ENCODE measurements around the gene SCN1B.

DNA sequence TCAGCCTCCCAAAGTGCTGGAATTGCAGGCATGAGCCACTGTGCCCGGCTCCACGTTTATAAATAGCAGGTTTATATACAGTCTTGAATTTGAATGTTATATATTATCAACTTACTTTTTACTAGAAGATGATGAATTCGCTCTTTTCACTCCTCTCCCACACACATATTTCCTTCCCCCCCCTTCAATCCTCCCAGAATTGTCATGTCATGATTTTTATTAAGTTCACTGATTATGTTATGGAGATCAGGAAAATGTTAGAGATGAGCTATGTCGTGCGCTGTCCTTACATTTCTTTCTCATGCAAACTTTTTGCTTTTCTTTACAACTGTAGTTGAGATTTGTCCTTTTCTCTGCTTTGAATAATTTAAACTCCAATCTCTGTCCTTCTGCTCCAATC, 48.0 kb upstream of the SCN1B start:
- TF ChIP-seq EP300 (IDR thresholded peaks at IDR 0.05; ENCODE audit: low read depth) (no peak), POLR2A (IDR thresholded peaks at IDR 0.05) (no peak), POLR2AphosphoS5 (IDR thresholded peaks at IDR 0.05) (no peak)
- TF ChIP-seq, protein P1, sequence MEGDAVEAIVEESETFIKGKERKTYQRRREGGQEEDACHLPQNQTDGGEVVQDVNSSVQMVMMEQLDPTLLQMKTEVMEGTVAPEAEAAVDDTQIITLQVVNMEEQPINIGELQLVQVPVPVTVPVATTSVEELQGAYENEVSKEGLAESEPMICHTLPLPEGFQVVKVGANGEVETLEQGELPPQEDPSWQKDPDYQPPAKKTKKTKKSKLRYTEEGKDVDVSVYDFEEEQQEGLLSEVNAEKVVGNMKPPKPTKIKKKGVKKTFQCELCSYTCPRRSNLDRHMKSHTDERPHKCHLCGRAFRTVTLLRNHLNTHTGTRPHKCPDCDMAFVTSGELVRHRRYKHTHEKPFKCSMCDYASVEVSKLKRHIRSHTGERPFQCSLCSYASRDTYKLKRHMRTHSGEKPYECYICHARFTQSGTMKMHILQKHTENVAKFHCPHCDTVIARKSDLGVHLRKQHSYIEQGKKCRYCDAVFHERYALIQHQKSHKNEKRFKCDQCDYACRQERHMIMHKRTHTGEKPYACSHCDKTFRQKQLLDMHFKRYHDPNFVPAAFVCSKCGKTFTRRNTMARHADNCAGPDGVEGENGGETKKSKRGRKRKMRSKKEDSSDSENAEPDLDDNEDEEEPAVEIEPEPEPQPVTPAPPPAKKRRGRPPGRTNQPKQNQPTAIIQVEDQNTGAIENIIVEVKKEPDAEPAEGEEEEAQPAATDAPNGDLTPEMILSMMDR (IDR thresholded peaks at IDR 0.05), result no peak

Data from transverse colon (tissue), 4 donors.